ENCODE measurements around the gene SHOC2.

SHOC2 gene

GRCh38 chr10:110947061-110947595 is 27.7 kb downstream of the SHOC2 start:
- DNase-seq: no peak

- DNase-seq: peak; percentile 71
Observed at GRCh38 chr10:110951381-110951780, 32.0 kb downstream of the SHOC2 start.

GRCh38 chr10:110957606-110958005 is 38.2 kb downstream of the SHOC2 start:
- DNase-seq: no peak

DNA sequence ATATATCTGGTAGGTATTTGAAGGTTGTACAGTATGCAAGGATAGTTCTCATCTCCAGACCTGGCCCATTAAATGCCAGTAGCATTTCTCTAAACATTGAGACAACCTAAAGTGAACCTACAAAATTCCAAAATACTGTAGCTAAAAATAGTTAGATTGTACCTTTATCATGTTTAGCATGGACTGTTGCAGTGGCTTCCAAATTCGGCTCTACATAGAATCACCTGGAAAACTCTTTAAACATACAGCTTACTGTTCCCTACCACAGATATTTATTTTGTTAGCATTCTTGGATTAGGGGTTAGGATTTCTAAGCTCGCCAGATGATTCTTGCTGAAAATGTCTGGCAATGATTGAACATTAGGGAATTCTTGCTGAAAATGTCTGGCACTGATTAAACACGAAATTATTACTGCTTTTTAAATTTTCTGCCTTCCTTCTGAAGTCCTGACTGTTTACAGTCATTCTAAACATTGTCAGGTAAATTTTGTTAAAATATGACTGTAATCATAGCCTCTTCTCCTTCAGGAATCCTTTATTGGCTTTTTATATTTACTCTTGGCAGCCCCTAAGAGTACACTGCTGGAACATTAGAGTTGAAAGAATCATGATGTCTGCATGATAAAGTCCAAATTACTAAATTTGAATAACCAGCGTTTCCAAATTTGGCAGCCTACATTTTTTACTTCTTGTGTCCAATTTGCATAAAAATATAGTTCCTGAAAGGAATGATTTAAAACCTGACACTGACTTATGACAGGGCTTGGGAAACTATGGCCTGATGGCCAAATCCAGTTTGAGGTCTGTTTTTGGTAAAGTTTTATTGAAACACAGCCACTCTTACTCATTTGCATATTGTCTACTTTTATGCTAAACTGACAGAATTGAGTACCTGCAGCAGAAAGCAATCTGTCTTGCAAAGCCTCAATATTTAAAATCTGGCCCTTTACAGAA is 40.3 kb downstream of the SHOC2 start:
- DNase-seq: no peak

DNA sequence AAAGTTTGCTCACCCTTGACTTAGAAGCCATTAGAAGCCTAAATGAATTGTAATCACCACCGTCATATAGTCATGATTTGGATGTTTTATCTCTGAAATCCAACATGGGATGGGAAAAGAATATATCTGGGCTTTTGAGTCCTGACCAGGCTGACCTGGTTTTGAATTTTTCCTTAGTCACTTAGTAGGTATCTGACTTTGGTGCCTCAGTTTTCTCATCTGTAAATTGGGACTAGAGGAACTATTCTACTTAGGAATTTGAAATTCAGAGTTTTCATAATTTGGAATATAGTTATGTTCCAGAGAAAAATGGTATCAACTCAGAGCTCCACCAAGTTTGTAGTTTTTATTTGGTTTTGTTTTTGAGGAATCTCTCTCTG is 40.9 kb downstream of the SHOC2 start:
- no peak for DNase-seq

- DNase-seq: peak; percentile 15
Observed at GRCh38 chr10:110962443-110962842, 43.0 kb downstream of the SHOC2 start.

DNA sequence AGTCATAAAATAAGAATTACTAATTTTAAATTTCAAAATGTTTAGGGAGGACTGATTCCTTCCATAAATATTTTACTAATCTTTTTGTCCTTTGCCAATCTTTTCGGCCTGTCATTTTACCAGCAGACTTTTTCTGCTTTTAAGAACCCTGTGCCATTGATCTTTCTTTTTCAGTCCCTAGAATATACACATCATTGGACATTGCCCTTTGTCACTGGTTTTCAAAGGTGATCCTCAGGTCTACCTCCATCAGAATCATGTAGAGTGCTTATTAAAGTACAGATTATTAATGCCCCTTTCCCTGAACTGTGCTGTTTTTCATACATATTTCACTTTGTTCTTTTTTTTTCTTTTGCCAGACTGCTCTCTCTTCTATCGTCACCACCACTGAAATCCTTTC is 43.8 kb downstream of the SHOC2 start:
- no peak for DNase-seq

- DNase-seq: no peak
Observed at GRCh38 chr10:110964681-110965080, 45.3 kb downstream of the SHOC2 start.

DNA sequence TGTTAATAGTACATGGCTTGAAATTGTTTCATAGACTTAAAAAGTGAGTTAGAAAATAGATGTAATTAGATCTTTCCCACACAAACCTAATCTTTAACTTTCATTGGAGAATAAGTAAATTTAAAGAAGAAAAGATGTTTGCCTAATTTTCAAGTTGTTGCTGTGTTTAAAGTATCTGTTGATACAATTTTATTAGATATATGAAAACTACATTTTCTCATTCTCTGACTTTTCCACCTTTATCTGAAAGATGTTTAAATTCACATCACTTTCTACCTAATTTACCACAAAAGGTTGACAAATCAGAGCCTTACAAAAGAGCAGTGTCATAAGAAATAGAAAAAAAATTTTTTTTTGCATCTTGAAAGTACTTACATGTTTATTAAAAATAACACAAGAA is 45.8 kb downstream of the SHOC2 start:
- DNase-seq: no peak

- no peak for DNase-seq
Observed at GRCh38 chr10:110966146-110966545, 46.7 kb downstream of the SHOC2 start.

- DNase-seq: peak; percentile 41
Observed at GRCh38 chr10:110967009-110967630, 47.7 kb downstream of the SHOC2 start.

GRCh38 chr10:110967645-110968044 is 48.2 kb downstream of the SHOC2 start:
- no peak for DNase-seq

- no peak for DNase-seq
Observed at GRCh38 chr10:110969183-110969582, 49.8 kb downstream of the SHOC2 start.

- no peak for DNase-seq
Observed at GRCh38 chr10:110971638-110972037, 52.2 kb downstream of the SHOC2 start.

- DNase-seq: no peak
Observed at GRCh38 chr10:110972231-110973134, 53.1 kb downstream of the SHOC2 start.

DNA sequence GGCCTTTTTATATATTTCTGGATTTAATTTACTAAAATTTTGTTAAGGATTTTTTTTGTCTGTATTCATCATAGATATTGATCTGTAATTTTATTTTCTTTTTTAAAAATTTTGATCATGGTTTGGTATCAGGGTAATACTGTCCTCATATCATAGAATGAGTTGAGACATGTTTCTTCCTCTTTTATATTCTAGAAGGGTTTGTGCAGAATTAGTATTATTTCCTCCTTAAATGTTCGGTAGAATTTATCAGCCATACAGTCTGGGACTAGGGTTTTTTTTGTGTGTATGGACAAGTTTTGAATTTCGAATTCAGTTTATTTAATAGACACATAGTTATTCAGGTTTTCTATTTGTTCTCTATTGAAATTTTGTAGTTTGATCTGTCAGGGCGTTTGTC is 54.0 kb downstream of the SHOC2 start:
- DNase-seq: no peak

DNA sequence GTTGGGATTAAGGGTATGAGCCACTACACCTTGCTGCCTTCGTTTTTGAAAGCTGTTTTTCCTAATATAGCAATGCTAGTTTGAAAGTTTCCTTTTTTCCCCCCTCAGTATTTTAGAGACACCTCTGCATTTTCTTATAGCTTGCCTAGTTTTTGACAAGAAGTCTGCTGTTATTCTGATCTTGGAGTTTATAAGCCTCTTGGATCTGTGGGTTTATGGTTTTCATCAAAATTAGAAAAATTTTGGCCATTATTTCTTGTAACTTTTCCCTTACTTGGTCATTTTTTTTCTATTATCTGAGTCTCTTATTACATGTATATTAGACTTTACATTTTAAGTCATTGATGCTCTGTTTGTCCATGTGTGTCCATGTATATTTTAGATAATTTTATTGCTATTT is 57.2 kb downstream of the SHOC2 start:
- no peak for DNase-seq

DNA sequence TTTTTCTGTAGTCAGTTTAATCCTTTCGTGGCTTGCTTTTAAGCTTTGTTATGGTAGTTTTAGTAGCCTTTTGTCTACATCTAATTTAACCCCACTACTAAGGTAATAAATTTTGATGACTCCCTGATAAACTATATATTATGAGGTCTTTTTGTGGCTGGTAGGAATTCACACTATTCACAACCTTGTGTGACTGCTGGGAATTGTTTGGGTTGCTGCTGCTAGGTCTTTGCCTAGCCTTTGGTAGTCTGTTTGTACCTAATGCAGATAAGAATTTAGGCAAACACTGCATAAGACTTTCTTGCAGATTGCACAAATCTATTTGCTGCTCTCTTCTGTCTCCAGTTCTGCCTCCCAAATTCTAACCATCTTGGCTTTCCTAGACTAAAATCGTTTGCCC is 58.3 kb downstream of the SHOC2 start:
- DNase-seq: no peak

DNA sequence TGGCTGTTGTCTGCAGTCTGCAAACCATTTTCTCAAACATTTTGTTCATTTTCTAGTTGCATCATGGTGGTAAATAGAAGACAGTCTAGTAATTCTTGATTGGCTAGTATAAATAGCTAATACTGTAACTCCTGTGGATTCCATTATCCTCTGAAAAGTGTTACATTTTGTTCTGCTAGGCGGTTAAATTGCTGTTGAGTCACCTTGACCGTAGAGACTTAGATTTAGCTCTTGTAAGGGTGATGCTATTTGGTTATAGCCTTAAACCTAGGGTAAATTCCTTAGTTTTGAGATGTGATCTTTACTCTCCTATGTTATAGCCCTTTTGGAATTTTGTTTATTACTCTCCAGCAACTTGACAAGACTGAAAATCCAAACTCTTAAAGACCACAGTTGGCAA is 58.8 kb downstream of the SHOC2 start:
- DNase-seq: no peak

DNA sequence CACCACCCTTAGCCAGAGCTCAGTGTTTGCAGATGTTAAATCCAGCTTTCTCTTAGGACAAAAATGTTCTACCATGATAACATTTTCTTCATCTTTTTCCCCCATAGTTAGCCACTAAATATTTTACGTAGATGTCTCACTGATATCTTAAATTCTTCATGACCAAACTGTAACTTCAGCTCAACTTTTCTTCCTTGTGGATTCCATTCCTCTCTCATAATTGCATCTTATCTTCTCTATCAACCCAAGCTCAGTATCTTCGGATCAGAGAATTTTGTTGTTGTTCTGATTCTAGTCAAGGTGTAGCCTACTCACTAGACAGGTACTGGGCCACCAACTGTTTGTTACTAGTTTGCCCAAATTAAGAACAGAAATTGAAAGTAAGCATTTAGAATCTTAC is 60.2 kb downstream of the SHOC2 start:
- no peak for DNase-seq

- peak; percentile 8 for DNase-seq
Observed at GRCh38 chr10:110980807-110981206, 61.4 kb downstream of the SHOC2 start.

GRCh38 chr10:110983466-110983865 is 64.1 kb downstream of the SHOC2 start:
- DNase-seq: no peak
